GM19043 (cell line): ENCODE measurements around the gene DIPK1A.
"Not testable (repeated sequence)": the region's sequence is repeated elsewhere in the genome, so short reads cannot be mapped to it uniquely, and the experiment has no call there.

Source experiments
- ATAC-seq: cut with Tn5 transposase; IDR thresholded peaks from one replicate; pipeline ENCODE4 v1.9.1; 2021; ENCODE audit warnings: low read depth; ENCODE audit not compliant: unreplicated experiment

DIPK1A gene

GRCh38 chr1:92980732-92981647 lies 19.7 kb upstream of the DIPK1A start:
- ATAC-seq, result peak; percentile 65

- peak; percentile 74 for ATAC-seq
Measured at GRCh38 chr1:92975551-92976232, 14.4 kb upstream of the DIPK1A start.

- ATAC-seq, result not testable (repeated sequence)
Measured at GRCh38 chr1:92974112-92974511, 12.8 kb upstream of the DIPK1A start.

- no peak for ATAC-seq
Measured at GRCh38 chr1:92973203-92973897, 12.1 kb upstream of the DIPK1A start.

GRCh38 chr1:92972409-92973129 lies 11.3 kb upstream of the DIPK1A start:
- no peak for ATAC-seq

GRCh38 chr1:92971932-92972331 lies 10.7 kb upstream of the DIPK1A start:
- not testable (repeated sequence) for ATAC-seq

GRCh38 chr1:92970990-92971689 lies 9.9 kb upstream of the DIPK1A start:
- ATAC-seq, result no peak

GRCh38 chr1:92969517-92969916 lies 8.3 kb upstream of the DIPK1A start:
- ATAC-seq, result no peak

- ATAC-seq, result peak; percentile 61
Measured at GRCh38 chr1:92968138-92969032, 7.1 kb upstream of the DIPK1A start.

- no peak for ATAC-seq
Measured at GRCh38 chr1:92964998-92965397, 3.7 kb upstream of the DIPK1A start.

- ATAC-seq, result no peak
Measured at GRCh38 chr1:92964316-92964715, 3.1 kb upstream of the DIPK1A start.

GRCh38 chr1:92961896-92962752 lies 862 bp upstream of the DIPK1A start:
- ATAC-seq, result peak; percentile 59

- ATAC-seq, result peak; percentile 38
Measured at GRCh38 chr1:92960395-92961130, 699 bp downstream of the DIPK1A start.

GRCh38 chr1:92958203-92958970 lies 2.9 kb downstream of the DIPK1A start:
- ATAC-seq, result no peak

GRCh38 chr1:92957030-92957734 lies 4.1 kb downstream of the DIPK1A start:
- ATAC-seq, result no peak
